Adrenal gland (tissue), 12 donors: ENCODE measurements around the gene SOWAHA. TPM values are rescaled to one million over a fixed set of nuclear protein-coding genes. Genes with fewer than 3 reads are reported as not detected.

ENCODE experiments used
- DNase-seq, 7 donors: peaks; one replicate each; pipeline ENCODE4 v3.0.0-alpha.2; 2019 to 2020
- H3K27ac ChIP-seq, 5 donors: fragments of 200-600 bp; sonication (generic) in 4 of 5; 1 replicate in 3 of 5; 2 replicates in 2 of 5; pipeline versions ENCODE4 v1.5.1 to v1.8.0; 2016 to 2020; ENCODE audit warnings: mild to moderate bottlenecking in 1 of 5
- H3K27me3 ChIP-seq: fragments of 200-600 bp; 2 replicates; pipeline ENCODE4 v1.8.0; 2021
- H3K36me3 ChIP-seq, 2 donors: fragments of 200-600 bp; replicated peaks in 1 of 2; 1 replicate in 1 of 2; 2 replicates in 1 of 2; pipeline versions ENCODE4 v1.5.1 to v1.8.0; 2018 to 2022
- H3K4me1 ChIP-seq, 2 donors: fragments of 200-600 bp; replicated peaks in 1 of 2; 1 replicate in 1 of 2; 2 replicates in 1 of 2; pipeline versions ENCODE4 v1.5.1 to v1.8.0; 2018 to 2021
- H3K4me3 ChIP-seq, 4 donors: fragments of 200-600 bp; sonication (generic) in 3 of 4; one replicate each; pipeline ENCODE4 v1.5.1; 2016 to 2018
- H3K9me3 ChIP-seq, 3 donors: fragments of 200-600 bp; sonication (generic) in 1 of 3; replicated peaks in 1 of 3; 1 replicate in 2 of 3; 2 replicates in 1 of 3; pipeline versions ENCODE4 v1.5.1 to v1.8.0; 2016 to 2021
- POLR2A ChIP-seq, 2 donors: fragments of 450-650 bp; IDR thresholded peaks; one replicate each; pipeline ENCODE4 v1.6.1; 2017; ENCODE audit warnings: antibody characterized with exemption in 2 of 2, mild to moderate bottlenecking in 2 of 2, moderate library complexity in 1 of 2
- WGBS, 4 donors: extraction: QIAGEN DNeasy Blood & Tissue Kit in 2 of 4; methylation state at CpG; one replicate each; pipeline versions ENCODE4 v1.1.5 to v1.1.7; 2013 to 2017; 5-methylcytosine and 5-hydroxymethylcytosine counted together
- intact Hi-C, 2 donors: fragments of 100-400 bp; cut with DNase I; formaldehyde crosslinking; loops; one replicate each; pipeline versions ENCODE4 v1.14.1 to v1.15.0; 2022 to 2023
- polyA plus RNA-seq, 3 donors: library from polyadenylated mRNA; stranded (reverse); fragments of 200-250 nt in 2 of 3; fragments of 350-450 nt in 1 of 3; fragmentation: Illumina TruSeq in 1 of 3; extraction: RNeasy Lipid Tissue Mini Kit (QIAGEN cat#74804) in 1 of 3; gene quantifications; one replicate each; pipeline ENCODE4 v1.2.3, GENCODE V29; 2013 to 2014
- total RNA-seq, 9 donors: library from RNA; depleted of rRNA in 4 of 9; stranded (reverse); fragments of >200 nt in 4 of 9; fragments of 120-200 nt in 1 of 9; fragmentation: NEBNext Ultra II Directional in 1 of 9; extraction: Animal tissue kit (Norgen Biotek cat#: 25700) in 1 of 9; gene quantifications; one replicate each; pipeline versions ENCODE4 v1.1.0 to v1.2.4, GENCODE V29; 2013 to 2023
- TF ChIP-seq, protein P1 (sequence below), 6 experiments: fragments of 450-650 bp in 4 of 6; fragments of 200-600 bp in 2 of 6; sonication (generic) in 1 of 6; IDR thresholded peaks; 1 replicate in 5 of 6; 2 replicates in 1 of 6; pipeline versions ENCODE4 v1.5.1 to v1.8.0; 2016 to 2021; ENCODE audit warnings: antibody characterized with exemption in 6 of 6, mild to moderate bottlenecking in 2 of 6, moderate library complexity in 1 of 6
- donor health status: healthy with polysubstance abuse.
- donor health status: Bipolar disorder and iron deficiency.
- donor health status: DM: yes; HTN: yes; CAD: no.
- donor health status: DM: no; HTN: no; CAD: no.
- donor health status: DM: no; HTN: no; CAD: no.
- donor health status: DM: yes; HTN: yes; CAD: no.

SOWAHA gene
- total and polyA plus RNA-seq, 12 donors, result 0.06 to 1.8 (median 0.40) TPM; not detected in 3

DNA sequence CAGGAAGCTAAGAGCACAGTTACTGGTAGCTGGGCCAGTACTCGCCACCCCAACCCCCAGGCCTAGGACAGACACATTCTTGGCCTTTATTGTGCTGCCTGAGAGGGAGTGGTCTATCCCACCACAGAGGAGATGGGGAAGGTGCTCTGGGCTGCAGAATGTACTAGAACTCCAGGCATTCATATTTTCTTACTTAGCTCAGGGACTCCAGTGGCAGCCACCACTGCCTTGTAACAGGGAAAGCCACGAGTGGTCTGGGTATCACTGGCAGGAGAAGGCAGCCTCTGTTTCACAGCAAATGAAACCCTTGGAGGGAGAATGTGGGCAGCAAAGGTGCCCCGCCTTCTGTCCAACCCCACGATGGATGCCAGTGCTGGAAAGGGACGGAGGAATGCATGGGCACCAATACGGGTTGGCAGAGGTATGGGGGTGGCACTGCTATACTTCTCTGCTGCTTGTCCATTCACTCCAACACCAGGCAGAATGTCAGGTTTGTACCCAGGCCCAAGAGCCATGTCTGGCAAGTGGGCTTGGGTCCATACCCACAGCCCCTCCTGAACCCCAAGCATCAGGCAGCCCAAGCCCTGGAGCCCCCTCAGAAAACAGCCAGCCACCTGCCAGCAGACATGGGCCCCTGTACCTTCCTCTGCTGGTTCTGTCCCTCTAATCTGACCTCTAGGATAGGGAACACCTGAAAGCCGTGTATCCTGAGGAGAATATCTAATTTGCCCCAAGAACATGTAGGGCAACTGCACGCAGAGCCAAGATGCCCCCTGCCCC, 40.6 kb upstream of the SOWAHA start:
- H3K9me3 ChIP-seq, result no peaks in the 10 kb centered on the region
- peak overlapping the region in 2 of 5 donors; percentile 36 to 38 for H3K27ac ChIP-seq
- WGBS, 4 donors, result 90 to 97% (median 92%) methylated on average over 6 to 8 of the region's 8 CpGs
- H3K36me3 ChIP-seq, result no peaks in the 10 kb centered on the region
- H3K4me3 ChIP-seq, result no peak overlapping the region
- intact Hi-C loops, result no loop called here
- no peak for TF ChIP-seq POLR2A (IDR thresholded peaks at IDR 0.05)
- TF ChIP-seq, protein P1, sequence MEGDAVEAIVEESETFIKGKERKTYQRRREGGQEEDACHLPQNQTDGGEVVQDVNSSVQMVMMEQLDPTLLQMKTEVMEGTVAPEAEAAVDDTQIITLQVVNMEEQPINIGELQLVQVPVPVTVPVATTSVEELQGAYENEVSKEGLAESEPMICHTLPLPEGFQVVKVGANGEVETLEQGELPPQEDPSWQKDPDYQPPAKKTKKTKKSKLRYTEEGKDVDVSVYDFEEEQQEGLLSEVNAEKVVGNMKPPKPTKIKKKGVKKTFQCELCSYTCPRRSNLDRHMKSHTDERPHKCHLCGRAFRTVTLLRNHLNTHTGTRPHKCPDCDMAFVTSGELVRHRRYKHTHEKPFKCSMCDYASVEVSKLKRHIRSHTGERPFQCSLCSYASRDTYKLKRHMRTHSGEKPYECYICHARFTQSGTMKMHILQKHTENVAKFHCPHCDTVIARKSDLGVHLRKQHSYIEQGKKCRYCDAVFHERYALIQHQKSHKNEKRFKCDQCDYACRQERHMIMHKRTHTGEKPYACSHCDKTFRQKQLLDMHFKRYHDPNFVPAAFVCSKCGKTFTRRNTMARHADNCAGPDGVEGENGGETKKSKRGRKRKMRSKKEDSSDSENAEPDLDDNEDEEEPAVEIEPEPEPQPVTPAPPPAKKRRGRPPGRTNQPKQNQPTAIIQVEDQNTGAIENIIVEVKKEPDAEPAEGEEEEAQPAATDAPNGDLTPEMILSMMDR (IDR thresholded peaks at IDR 0.05), result no peak
- no peak for DNase-seq
- no peaks in the 10 kb centered on the region for H3K27me3 ChIP-seq
- H3K4me1 ChIP-seq, result peaks cover 7 to 18% of the 10 kb centered on the region in 2 donors

DNA sequence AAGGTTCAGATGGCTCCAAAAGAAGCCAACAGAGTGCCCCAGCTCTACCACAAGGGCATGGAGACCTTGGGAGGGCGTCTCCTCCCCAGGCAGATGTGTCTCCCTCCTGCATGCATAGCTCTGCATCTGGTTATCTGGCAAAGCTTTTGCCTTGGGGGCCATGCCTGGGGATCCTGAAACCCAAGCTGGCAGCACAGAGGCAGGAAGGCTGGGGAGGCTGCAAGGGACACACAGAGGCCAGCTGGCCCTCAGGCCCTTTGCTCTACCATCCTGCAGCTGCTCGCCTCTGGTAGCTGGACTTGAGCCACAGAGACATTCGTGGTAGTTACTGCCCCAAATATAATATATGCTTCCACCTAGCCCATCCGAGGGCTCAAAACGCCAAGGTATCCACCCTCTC, 40.0 kb upstream of the SOWAHA start:
- TF ChIP-seq POLR2A (IDR thresholded peaks at IDR 0.05), result no peak
- Histone ChIP-seq H3K4me3 (no peak overlapping the region), H3K27ac (no peak overlapping the region), H3K27me3 (no peaks in the 10 kb centered on the region), H3K36me3 (no peaks in the 10 kb centered on the region), H3K4me1 (peaks cover 12 to 20% of the 10 kb centered on the region in 2 donors), H3K9me3 (no peaks in the 10 kb centered on the region)
- intact Hi-C loops, result no loop called here
- DNase-seq, result no peak
- 88 to 100% (median 94%) methylated on average over 3 to 5 of the region's 5 CpGs for WGBS, 4 donors

DNA sequence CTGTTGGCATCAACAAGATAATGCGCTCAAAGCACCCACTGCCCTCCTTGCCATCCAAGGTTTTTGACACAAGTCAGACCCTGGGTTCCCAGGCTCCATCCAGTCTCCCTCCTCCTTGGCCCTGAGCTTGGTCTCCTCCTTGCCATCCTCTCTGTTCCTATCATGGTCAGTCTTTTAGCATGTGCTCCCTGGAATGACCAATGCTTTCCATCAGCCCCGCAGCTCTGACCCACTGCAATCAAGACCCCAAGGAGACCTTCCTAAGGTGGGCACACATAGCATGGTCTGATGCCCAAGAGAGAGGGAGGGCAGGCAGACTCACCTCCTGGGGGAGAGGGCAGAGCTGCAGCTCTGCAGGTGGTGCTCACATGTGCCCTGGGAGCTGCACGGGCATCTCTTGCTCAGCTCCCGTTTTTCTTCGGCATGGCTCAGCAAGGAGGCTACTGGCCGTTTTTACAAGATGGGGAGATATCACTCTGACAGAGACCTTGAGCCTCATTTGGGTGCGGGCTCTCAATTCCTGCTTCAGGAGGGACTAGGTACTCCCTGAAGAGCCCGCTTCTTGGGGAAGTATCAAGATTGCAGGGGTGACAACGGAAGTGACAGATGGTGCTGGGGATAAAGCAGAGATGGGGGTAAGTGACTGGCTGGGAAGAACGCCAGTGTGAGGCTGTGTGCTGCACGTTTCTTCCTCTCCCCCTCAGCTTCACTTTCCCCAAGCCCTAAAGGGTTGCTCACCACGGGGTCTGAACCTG, 39.3 kb upstream of the SOWAHA start:
- Histone ChIP-seq H3K4me3 (no peak overlapping the region), H3K27ac (no peak overlapping the region), H3K4me1 (peaks cover 12 to 17% of the 10 kb centered on the region in 2 donors), H3K36me3 (no peaks in the 10 kb centered on the region), H3K9me3 (no peaks in the 10 kb centered on the region), H3K27me3 (no peaks in the 10 kb centered on the region)
- no peak for DNase-seq
- WGBS, 4 donors, result 75 to 84% (median 81%) methylated on average over 11 to 12 of the region's 12 CpGs
- intact Hi-C loops, result no loop called here
- TF ChIP-seq, protein P1 (IDR thresholded peaks at IDR 0.05), result no peak
- TF ChIP-seq POLR2A (IDR thresholded peaks at IDR 0.05), result no peak

DNA sequence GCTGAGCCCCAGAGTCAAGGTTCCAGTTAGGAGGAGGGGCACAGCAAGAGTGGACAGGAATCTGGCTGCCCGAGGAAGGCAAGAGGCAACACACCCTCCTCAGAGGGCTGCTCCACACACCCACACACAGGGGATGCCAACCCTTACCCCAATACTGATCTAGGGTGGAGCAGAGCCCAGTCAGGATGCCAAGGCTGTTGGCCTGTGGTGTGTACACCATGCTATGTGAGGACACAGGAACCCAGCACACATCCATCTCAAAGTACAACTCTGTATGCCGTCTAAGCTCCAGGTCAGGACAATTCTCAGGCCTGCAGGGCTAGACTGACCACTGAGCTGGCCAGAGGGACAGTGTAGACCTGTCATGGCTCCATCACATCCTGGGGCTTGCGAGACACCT, 38.7 kb upstream of the SOWAHA start:
- H3K27ac ChIP-seq, result peak overlapping the region in 1 of 5 donors; percentile 13
- 77 to 90% (median 83%) methylated on average over 2 to 3 of the region's 3 CpGs for whole genome bisulfite sequencing, 4 donors
- no peaks in the 10 kb centered on the region for H3K36me3 ChIP-seq
- H3K4me3 ChIP-seq, result no peak overlapping the region
- H3K4me1 ChIP-seq, result peaks cover 12 to 17% of the 10 kb centered on the region in 2 donors
- intact Hi-C loops, result no loop called here
- TF ChIP-seq POLR2A (IDR thresholded peaks at IDR 0.05), result no peak
- TF ChIP-seq, protein P1 (IDR thresholded peaks at IDR 0.05), result no peak
- no peak for DNase-seq
- H3K9me3 ChIP-seq, result no peaks in the 10 kb centered on the region
- no peaks in the 10 kb centered on the region for H3K27me3 ChIP-seq
